Measurements from ENCODE around the gene COL8A2. TPM values are rescaled to one million over a fixed set of nuclear protein-coding genes. Genes with fewer than 3 reads are reported as not detected.

The COL8A2 gene
- total RNA-seq, 1 experiment from 2014 or later, result 1.2 TPM

DNA sequence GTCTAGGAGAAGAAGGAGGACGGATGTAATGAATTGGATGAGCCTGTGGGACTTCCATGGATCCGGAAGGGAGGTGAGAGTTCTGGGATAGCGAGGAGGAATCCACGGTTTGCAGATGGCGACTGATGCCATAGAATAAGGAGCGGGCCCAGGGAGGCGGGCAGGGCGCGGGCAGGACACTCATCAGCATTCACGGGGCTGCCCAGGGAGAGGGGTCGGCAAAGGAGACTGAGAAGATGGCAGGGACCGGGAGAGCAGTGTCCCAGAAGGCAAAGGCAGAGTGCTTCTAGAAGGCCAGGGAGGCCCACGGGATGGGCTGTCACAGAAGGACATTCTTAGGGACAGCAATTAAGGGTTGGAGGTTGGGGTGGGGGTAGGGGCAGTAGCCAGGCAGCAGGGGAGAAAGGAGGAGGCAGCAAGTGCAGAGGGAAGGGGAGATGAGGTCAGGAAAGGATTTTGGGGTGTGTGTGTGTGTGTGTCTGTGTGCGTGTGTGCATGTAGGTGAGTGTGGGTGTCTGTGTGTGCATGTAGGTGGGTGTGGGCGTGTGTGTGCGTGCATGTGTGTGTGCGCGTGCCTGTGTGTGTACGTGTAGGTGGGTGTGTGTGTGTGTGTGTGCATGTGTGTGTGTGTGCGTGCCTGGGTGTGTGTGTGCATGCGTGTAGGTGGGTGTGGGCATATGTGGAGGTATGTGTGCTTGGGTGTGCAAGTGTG lies 1.1 kb upstream of the COL8A2 start:
- BruUV-seq (replicated peaks), result no TSS peak
- POLR2A ChIA-PET, result no interaction called here

DNA sequence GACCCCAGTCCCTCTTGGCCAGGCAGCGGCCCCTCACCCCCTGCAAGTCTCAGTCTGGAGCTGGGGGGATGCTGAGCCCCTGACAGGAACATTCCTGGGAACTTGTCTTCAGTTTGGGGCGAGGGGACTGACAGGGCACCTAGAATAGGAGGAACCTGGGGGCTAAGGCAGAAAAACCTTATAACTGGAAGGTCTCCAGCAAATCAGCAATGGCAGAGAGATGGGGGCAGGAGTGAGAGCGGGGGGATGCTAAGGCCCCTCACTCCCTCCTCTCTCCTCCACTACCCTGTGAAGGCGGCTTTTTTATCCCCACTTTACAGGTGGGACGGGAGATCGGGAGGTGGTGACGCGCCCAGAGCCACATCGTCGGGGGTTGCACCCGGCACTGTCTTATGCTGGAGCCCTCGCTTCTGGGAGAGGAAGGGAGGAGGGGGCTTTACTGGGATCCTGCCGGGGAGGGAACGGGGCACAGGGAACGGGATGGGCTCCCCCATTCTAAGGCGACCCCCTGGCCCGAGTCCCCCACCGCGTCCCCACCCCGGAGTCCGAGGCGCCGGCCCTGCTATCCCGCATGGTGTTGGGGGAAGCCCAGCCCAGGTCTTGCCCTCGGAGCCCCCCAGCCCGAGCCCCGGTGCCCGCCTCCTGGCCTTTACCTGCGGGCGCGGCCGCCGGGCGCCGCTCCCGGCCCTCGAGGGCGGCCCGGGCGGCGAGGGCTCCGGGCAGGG lies 456 bp downstream of the COL8A2 start:
- intact Hi-C loops (cut with micrococcal nuclease; ENCODE audit: unreplicated experiment), result no loop called here
- DNase-seq (ENCODE audit: low read depth, low spot score) (no peak), ATAC-seq (peak; percentile 4; the same call in 1 of the 2 replicates)
- CTCF ChIA-PET, result no interaction called here
- POLR2A ChIA-PET, result no interaction called here
- no TSS peak for BruUV-seq (replicated peaks)
- peak overlapping the region in 1 of 2 experiments; percentile 17; a peak in 1 of 4 replicates for H3K4me3 ChIP-seq (ENCODE audit: low read depth in 2 of 2, low read length in 2 of 2)
- H3K4me1 ChIP-seq (ENCODE audit: control insufficient read depth, insufficient read depth, low read length), result 0 out of 2 replicates have a peak, but pooled peaks cover 6% of the 10 kb centered on the region
- no peak for TF ChIP-seq POLR2AphosphoS5 (IDR thresholded peaks at IDR 0.05; ENCODE audit: low read depth, low read length)
- TF ChIP-seq, protein P1, sequence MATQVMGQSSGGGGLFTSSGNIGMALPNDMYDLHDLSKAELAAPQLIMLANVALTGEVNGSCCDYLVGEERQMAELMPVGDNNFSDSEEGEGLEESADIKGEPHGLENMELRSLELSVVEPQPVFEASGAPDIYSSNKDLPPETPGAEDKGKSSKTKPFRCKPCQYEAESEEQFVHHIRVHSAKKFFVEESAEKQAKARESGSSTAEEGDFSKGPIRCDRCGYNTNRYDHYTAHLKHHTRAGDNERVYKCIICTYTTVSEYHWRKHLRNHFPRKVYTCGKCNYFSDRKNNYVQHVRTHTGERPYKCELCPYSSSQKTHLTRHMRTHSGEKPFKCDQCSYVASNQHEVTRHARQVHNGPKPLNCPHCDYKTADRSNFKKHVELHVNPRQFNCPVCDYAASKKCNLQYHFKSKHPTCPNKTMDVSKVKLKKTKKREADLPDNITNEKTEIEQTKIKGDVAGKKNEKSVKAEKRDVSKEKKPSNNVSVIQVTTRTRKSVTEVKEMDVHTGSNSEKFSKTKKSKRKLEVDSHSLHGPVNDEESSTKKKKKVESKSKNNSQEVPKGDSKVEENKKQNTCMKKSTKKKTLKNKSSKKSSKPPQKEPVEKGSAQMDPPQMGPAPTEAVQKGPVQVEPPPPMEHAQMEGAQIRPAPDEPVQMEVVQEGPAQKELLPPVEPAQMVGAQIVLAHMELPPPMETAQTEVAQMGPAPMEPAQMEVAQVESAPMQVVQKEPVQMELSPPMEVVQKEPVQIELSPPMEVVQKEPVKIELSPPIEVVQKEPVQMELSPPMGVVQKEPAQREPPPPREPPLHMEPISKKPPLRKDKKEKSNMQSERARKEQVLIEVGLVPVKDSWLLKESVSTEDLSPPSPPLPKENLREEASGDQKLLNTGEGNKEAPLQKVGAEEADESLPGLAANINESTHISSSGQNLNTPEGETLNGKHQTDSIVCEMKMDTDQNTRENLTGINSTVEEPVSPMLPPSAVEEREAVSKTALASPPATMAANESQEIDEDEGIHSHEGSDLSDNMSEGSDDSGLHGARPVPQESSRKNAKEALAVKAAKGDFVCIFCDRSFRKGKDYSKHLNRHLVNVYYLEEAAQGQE (IDR thresholded peaks at IDR 0.05; ENCODE audit: insufficient read depth in 1 of 2, low read depth in 2 of 2, low read length in 1 of 2), result no peak
- TF ChIP-seq, protein P2, sequence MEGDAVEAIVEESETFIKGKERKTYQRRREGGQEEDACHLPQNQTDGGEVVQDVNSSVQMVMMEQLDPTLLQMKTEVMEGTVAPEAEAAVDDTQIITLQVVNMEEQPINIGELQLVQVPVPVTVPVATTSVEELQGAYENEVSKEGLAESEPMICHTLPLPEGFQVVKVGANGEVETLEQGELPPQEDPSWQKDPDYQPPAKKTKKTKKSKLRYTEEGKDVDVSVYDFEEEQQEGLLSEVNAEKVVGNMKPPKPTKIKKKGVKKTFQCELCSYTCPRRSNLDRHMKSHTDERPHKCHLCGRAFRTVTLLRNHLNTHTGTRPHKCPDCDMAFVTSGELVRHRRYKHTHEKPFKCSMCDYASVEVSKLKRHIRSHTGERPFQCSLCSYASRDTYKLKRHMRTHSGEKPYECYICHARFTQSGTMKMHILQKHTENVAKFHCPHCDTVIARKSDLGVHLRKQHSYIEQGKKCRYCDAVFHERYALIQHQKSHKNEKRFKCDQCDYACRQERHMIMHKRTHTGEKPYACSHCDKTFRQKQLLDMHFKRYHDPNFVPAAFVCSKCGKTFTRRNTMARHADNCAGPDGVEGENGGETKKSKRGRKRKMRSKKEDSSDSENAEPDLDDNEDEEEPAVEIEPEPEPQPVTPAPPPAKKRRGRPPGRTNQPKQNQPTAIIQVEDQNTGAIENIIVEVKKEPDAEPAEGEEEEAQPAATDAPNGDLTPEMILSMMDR (IDR thresholded peaks at IDR 0.05), result no peak
- no peaks in the 10 kb centered on the region for H3K36me3 ChIP-seq (ENCODE audit: control insufficient read depth, insufficient read depth, low read length)
- no peaks in the 10 kb centered on the region for H3K9me3 ChIP-seq (ENCODE audit: control insufficient read depth, insufficient read depth, low read depth, low read length)
- in situ Hi-C loops (cut with HindIII; ENCODE audit: low pct_unique_long_range_greater_than_20kb, low sequenced_read_pairs), result no loop called here
- H3K27me3 ChIP-seq (ENCODE audit: control insufficient read depth, insufficient read depth, low read length), result peaks cover 2% of the 10 kb centered on the region; the same call in 1 of the 2 replicates
- no peak overlapping the region for H3K27ac ChIP-seq (ENCODE audit: low read length)

More for the DNA sequence above, 1.1 kb upstream of the COL8A2 start:
- Histone ChIP-seq H3K27ac (ENCODE audit: low read length) (no peak overlapping the region), H3K36me3 (ENCODE audit: control insufficient read depth, insufficient read depth, low read length) (no peaks in the 10 kb centered on the region), H3K4me3 (ENCODE audit: low read depth in 2 of 2, low read length in 2 of 2) (no peak overlapping the region), H3K9me3 (ENCODE audit: control insufficient read depth, insufficient read depth, low read depth, low read length) (no peaks in the 10 kb centered on the region), H3K27me3 (ENCODE audit: control insufficient read depth, insufficient read depth, low read length) (peaks cover 2% of the 10 kb centered on the region; the same call in 1 of the 2 replicates), H3K4me1 (ENCODE audit: control insufficient read depth, insufficient read depth, low read length) (0 out of 2 replicates have a peak, but pooled peaks cover 6% of the 10 kb centered on the region)
- ATAC-seq (no peak), DNase-seq (ENCODE audit: low read depth, low spot score) (no peak)
- CTCF ChIA-PET, result no interaction called here
- intact Hi-C loops (cut with micrococcal nuclease; ENCODE audit: unreplicated experiment), result no loop called here
- in situ Hi-C loops (cut with HindIII; ENCODE audit: low pct_unique_long_range_greater_than_20kb, low sequenced_read_pairs), result no loop called here
- TF ChIP-seq POLR2AphosphoS5 (IDR thresholded peaks at IDR 0.05; ENCODE audit: low read depth, low read length) (no peak), SIN3A (IDR thresholded peaks at IDR 0.05; ENCODE audit: borderline replicate concordance, insufficient read depth, low read depth, low read length) (no peak), TCF7L2 (IDR thresholded peaks at IDR 0.05; ENCODE audit: low read depth, low read length) (no peak)
- TF ChIP-seq, protein P1 (IDR thresholded peaks at IDR 0.05; ENCODE audit: insufficient read depth in 1 of 2, low read depth in 2 of 2, low read length in 1 of 2), result no peak
- TF ChIP-seq, protein P2 (IDR thresholded peaks at IDR 0.05), result no peak

All from Panc1 (cell line).